Left forelimb (tissue), 1 donor: Measurements from ENCODE around the gene PRKAG2.

ENCODE experiments used
- DNase-seq: peaks from one replicate; pipeline ENCODE4 v3.0.0-alpha.2; 2018; ENCODE audit warnings: low spot score

The PRKAG2 gene

DNA sequence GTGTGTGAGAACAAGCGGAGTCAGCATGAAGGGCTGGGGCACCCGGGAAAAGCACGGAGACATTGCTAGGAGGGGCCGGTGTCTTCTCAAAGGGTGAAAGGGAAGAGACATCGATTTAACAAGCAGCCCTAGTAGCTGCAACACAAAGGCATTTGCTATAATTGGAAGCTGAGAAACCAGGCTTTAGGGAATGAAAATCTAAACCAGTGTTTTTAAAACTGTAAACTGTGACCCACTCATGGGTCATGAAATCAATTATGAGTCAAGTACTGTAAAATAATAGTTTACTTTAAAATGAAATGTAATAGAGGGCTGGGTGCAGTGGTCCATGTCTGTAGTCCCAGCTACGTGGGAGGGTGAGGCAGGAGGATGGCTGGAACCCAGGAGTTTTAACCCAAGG lies 228.5 kb downstream of the PRKAG2 start:
- no peak for DNase-seq

DNA sequence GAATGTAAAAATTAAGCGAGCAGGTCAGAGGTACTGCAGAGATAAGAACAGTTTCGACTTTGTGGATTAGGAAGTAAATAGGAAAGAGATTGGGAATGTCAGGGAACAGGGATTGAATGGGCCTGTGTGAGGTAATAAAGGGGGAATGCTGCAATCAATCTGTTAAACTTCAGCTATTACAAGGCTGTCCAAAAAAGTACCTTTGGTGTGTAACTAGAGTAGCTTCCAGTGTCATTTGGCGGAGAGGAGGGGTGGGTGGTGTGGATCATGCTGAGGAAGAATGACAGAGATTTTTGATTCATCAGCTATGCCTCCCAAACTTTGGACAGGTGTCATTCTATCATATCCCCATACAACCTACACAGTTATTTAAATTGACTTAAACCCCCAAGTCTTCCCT lies 229.0 kb downstream of the PRKAG2 start:
- no peak for DNase-seq

DNA sequence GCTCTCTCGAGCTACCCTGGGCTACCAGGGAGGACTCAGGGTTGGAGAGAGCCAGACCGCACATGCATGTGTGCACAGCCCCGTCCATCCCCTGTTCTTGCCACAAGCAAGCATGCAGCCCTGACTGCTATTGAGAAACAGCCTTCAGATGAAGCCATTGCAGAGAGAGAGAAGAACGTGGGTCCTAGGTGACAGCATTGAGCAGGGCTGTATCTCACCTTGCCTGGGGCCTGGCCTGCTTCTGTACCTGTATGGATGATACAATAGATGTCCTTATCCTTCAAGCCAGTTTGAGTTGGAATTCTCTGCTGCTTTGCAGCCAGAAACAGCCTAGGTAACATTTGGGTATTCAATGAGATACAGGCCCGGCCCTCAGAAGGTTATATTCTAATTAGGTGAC lies 229.9 kb downstream of the PRKAG2 start:
- no peak for DNase-seq

DNA sequence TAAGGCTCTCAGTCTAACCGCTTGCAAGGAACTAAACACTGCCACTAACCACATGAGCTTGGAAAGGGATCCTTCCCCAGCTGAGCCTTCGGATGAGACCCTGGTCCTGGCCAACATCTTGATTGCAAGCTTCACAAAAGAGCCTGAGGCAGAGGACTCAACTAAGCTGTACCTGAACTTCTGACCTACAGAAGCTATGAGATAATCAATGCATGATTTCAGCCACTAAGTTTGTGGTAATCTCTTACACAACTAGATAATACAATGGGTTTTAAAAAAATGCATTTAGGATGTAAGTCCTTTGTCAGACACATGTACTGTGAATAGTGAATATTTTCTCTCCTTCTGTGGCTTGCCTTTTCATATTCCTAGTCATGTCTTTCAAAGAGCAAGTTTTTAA lies 231.6 kb downstream of the PRKAG2 start:
- DNase-seq = no peak

DNA sequence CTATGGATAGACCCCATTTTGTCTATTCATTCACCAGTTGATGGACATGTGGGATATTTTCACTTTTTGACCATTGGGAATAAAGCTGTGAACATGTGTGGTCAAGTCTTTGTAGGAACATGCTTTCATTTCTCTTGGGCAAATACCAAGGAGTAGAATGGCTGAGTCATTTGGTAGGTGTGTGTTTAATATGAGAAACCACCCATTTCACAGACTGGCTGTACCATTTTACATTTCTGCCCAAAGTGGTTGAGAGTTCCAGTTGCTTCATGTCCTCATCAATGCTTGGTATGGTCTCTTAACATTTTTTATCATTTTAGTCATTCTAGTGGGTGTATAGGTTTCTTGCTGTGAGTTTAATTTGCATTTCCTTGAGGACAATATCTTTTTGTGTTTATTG lies 232.4 kb downstream of the PRKAG2 start:
- DNase-seq = no peak

DNA sequence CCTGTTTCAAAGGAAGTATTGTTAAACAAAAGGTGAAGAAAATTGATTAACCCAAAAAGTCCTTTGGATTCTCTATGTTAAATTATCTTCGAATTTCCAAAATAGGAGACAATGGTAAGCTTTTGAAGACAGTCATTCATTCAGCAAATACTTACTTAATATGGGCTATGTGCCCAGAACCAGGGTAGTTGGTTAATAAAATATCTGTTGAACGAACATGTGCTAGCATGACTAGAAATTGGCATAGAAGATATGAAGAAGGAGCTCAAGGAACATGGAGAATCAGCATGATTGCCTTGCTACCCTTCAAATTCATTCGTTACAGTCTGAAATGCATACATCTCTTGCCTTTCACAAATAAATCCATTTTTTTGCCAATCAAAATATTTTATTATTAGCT lies 234.2 kb downstream of the PRKAG2 start:
- DNase-seq = no peak

DNA sequence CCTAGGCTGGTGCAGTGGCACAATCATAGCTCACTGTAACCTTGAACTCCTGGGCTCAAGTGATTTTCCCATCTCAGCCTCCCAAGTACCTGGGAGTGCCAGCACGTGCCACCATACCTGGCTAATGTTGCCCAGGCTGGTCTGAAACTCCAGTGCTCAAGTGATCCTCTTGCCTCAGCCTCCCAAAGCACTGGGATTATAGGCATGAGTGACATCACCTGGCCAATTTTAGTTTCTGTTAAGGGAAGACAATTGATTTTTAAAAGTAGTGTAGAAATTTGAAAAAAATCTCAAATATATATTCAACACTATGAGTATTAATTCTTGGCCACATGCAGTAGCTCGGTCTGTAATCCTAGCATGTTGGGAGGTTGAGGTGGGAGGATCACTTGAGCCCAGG lies 235.3 kb downstream of the PRKAG2 start:
- DNase-seq = no peak

DNA sequence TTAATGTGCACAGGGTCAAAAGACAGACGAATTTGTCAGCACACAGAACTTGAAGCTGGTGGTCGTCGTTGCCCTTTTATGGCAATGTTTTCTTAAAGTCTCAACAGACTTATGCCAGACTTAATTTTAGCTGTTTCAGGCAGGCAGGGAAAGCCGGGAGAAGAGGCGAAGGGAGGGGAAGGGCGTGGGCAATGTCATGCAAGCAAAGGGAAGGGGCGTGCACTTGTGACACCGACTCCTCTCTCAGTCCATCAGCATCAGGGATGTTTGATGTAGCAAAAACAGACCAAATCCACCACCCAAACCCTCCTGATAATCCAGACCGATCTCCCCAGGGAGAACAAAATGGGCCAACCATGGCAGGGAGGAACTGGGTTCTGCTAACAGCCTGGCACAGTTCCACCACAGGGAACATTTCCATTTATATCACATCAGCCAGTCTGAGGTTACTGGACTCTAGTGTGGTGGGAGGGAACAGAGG lies 239.1 kb downstream of the PRKAG2 start:
- no peak for DNase-seq

DNA sequence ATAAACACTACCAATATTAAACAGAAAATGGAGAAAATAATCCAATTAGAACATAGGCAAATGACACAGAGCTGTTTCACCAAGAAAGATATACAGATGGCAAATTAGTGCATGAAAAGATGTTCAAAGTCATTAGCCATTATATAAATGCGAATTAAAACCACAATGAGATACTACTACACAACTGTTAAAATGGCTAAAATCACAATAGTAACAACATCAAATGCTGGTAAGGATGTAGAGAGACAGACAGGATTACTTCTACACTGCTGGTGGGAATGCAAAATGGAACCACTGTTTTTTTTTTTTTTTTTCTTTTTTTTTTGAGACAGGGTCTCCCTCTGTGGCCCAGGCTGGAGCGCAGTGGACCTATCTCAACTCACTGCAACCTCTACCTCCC lies 242.3 kb downstream of the PRKAG2 start:
- DNase-seq = no peak

DNA sequence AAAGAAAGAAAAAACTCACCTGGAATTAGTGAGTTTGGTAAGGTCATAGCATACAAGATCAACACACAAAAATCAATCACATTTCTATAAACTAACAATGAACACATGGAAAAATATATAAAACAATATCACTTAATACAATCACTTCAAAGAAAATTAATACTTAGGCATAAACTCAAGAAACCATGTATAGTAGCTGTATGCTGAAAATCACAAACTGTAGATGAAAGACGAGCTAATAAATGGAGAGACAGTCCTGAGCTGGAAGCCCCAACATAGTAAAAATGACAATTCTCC lies 243.5 kb downstream of the PRKAG2 start:
- DNase-seq = no peak

DNA sequence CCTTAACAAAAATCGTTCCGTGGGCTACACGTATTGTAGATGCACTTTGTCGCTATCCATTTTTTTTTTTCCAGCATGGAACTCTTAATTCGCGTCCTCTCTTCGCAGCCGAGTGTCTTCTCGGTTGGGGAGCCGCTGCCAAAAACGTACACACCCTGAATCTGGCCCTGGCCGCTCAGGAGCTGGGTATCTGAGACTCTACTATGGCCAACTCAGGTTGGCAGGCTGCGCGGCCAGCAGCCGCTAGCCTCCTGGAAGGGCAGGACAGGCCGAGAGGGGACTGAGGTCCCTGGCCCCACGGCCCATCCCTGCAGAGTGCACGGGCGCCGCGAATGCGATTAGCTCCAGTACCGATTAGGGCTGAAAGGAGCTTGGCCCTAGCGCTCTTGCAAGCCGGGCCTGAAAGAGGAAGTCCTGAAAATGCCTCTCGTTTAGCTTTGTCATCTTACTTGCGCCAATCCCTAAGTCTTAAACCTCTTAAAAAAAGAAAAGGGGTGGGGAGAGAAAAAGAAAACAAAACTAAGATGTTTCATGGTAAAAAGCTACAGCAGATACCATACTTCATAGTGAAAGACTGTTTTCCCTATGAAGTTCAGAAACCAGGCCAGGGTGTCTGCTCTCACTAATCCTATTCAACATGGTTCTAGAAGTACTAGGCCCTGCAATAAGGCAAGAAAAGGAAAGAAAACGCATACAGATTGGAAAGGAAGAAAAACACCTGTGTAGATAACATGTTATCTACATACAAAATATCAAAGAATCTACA lies 244.0 kb downstream of the PRKAG2 start:
- no peak for DNase-seq

DNA sequence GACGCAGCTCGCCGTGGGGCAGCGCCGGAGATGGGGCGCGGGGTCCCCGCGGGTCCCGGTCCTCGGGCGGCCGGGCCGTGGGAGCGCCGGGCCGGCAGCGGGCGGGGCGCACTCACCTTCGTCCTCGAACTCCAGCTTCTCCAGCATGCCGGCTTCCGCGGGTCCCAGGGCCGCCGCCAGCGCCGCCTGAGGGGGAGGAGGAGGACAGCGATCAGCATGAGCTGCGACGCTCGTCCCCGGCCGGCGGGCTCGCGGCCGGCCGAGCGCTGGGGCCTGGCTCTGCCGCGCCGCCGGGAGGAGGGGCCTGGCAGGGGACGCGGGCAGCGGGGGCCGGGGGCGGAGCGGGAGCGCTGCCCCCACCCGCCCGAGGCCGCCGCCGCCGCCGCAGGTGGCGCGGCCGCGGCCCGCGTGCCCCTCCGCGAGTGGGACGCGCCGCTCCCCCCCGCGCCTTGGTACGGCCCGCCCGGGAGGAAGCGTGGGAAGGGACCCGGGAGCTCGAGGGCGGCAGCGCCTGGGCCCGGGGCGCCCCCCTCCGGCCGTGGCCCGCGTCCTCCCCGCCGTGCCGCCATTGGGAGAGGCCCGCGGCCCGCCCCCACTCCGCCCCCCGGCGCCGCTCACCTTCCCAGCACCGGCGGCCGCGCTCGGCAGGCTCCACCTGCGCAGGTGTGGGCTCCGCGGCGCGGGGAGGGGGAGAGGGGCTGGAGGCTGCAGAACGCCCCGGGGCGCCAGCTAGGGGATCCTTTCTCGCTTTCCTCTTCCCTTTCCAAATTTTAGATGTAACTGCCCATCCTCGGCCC lies 244.8 kb downstream of the PRKAG2 start:
- DNase-seq = peak; percentile 80

DNA sequence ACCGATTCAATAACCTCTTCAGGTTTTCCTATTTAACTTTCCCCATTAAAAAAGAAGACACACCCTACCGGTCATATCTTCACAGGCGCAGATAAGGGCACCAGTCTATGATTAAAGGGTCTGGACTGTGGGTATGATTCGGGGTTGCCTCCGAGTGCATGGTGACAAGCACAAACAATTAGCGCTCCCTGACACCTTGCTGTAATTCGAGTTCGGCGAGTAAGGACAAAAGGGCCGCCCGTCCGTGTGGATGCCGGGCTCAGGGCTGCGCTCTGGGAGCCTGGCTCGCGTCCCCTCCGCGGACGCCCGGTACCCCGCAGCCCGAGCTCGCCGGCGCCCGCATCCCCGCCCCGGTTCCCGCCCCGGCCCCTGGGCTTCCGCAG lies 245.4 kb downstream of the PRKAG2 start:
- no peak for DNase-seq

DNA sequence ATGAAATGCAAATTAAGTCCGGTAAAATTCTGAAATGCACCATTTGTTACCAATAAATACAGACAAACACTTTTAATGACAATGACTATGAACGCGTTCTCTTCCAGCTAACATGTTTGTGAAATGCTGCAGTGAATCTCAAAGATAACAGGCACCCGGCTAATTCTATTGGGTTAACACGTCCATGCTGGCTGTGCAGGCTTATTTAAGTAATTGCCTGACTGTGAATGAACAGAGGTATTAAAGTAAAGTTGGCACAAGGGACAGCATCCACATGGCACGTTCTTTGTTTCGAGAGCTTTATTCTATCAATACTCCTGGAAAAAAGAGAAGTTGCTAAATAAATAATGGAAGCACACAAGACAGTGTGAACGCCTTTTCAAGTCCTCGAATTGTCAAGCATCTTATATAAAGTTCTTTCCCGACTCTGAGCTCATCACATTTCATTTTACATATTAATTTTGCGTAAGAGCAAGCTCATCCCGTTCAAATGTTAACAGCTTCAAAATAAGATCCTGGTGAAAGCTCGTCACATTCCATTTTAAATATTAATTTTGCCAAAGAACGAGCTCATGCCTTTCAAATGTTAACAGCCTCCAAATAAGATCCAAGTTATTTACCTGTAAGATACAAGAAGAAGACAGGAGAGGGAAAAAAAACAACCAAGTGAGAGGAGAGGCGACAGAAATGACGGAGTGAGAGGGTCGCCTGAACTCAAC lies 245.9 kb downstream of the PRKAG2 start:
- no peak for DNase-seq

DNA sequence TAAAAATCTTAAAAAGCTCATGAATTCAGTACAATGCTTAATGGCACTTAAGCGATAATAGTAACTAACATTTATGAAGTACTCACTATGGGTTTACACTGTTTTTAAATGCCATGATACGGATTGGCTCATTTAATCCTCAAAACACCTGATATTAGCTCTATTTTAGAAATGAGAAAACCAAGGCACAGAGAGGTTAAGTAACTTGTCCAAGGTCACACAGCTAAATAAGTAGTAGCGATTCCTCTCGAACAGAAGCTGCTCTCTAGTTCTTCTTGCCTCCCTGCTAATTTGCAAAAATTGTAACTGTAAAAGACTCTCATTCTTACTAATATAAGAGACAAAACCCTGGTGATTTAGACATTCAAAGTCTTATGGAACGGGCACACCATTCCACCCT lies 246.6 kb downstream of the PRKAG2 start:
- no peak for DNase-seq

DNA sequence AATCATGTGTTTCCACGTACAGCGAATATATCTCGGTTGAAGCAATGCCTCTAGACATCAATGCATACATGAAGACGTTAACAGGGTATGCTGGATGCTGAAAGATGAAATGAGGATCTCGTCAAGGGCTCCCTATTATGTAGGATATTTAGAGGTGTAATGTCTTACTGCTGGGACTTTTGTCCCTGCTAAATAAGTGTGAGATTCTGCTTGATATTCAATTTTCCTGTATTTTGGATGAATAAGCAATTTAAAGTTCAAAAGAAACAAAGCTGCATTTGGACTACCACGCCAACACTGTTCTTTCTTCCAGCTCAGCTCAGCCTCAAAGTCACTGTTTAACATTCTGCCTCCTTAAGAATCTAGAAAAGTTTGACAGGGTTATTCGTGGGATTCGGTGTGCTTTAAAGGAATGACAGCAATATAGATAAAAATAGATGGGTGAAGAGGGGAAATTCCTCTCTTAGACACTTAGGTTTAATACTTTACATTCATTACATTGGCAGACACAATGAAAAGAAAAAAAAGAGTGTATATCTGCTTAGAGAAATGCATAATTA lies 247.1 kb downstream of the PRKAG2 start:
- no peak for DNase-seq

DNA sequence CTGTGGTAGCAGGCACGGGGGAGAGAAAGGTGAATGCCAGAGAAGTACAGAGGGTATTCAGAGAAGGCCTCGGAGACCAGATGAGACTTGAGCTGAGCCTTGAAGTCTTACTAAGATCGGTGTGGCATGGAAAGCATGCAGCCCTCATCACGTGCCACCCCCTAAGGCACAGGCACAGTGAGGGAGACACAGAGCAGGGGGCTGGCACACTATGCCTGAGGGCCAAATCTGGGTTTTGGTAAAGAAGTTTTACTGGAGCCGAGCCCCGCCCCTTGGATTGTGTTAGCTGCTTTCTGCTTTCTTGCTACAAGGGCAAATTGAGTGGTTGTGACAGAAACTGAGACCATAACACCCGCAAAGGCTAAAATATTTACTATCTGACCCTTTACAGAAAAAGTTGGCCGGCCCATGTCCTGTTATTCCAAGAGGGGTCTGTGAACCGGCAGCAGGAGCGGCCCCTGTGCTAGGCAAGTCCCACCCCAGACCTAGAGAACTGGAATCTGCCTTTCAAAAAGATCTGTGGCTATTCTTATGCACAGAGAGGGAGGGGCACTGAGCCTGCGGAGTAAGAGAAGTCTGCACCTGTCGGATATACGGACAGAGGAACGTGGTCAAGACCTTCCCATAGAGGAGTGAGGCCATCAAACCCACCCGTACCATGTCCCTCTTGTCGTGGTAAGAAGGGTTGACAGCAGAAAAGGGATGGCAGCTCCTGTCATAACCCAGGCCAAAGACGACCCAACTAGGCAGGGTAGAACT lies 247.9 kb downstream of the PRKAG2 start:
- no peak for DNase-seq

DNA sequence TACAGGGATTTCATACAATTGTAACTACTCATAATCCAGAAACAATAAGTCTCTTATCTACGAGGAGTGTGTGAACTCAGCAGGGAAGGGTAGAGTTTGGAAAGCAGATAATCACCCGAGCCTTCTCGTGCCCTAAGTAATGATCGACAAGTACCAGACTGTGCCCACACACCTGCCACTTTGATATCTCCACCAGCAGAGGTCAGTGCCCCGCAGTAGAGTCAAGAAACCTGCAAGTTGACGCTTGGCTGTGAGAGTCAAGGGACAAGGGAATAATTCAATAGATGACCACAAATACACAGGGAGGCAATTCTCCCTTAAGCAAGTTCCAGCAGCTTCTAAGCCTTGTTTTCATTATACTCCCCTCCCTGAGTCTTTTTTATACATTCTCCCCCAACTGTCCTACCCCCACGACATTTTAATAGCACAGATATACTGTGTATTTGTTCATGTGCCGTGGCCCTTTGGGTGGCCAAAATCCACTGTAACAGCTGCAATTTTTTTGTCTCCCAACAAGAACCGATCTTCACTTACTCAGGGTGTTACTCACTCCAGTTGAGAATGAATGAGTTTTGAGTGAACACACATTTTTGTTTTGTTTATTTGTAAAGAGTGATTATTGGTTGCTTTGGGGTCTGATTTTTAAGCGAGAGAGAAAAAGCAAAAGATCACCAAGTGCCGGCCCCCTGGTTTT lies 250.3 kb downstream of the PRKAG2 start:
- no peak for DNase-seq

DNA sequence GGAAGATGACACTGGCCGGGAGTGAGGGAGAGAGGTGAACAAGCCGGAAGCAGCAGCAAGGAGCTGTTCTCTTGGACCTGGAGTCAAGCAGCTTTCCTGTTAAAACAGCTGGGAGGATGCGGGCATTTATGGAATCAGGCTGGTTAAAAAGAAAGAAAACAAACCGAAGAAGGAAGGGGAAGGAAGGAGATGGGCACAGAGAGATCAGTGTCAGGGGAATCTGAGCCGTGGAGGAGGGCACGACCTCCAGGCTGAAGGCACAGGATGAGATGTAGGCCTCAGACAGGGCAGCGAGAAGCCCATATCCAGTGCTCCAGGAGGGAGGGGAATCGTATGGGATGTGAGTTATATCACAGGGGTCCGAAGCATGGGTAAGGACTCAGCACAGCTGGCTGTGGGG lies 251.3 kb downstream of the PRKAG2 start:
- DNase-seq = no peak

DNA sequence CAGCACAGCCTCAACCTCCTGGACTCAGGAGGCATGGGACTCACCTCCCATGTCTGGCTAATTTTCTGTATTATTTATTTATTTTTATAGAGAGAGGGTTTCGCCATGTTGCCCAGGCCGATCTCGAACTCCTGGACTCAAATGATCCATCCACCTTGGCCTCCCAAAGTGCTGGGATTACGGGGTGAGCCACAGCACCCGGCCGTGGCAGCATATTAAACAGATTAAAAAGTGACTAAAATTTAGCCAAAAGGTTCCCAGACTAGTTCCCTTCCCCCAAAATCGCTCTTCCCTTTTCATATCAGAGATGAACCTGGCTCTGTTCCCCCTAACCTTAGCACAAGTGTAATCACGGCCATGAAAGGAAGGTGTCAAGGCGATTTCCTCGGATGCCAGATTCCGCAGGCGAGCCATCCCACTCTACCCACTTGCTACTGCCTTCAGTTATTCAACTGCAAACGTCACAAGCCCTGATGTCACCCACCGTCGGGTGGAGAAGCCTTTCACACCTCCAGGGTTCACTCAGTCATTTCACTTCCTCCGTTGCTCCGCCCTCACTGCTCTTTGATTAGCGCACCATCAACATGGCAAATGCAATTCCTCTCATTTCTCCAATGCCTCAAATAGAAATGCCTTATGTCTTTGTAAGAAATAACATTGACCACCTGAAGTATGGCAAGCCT lies 252.5 kb downstream of the PRKAG2 start:
- DNase-seq = no peak

DNA sequence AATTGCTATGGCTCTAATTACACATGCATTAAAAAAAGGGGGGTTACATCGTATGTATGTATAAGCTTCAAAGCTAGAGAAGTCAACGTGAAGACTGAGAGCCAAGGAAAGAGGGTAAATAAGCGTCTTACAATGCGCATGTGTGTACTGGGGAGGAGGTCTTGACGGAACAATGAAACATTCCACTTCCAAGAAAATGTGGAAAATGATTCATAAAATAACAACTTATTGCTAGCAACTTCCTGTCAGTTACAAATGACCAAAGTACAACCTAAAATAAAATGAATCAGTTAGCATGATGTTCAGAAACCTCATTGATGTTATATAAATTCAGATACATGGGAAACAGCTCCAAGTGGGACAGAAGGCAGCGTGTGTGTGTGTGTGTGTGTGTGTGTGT lies 253.1 kb downstream of the PRKAG2 start:
- no peak for DNase-seq
